HepG2 (cell line): Measurements from ENCODE around the gene NYNRIN. TPM values are rescaled to one million over a fixed set of nuclear protein-coding genes. Genes with fewer than 3 reads are reported as not detected.
A peak's percentile ranks its signal among the peaks of the same experiment; 100 is the strongest.

ENCODE experiments used
- BRF2 ChIP-seq: sonication (generic); formaldehyde crosslinking; IDR thresholded peaks from 2 replicates; pipeline ENCODE4 v1.8.1; 2022; ENCODE audit warnings: mild to moderate bottlenecking, missing genetic modification reagents
- DDIT3 ChIP-seq: sonication (generic); formaldehyde crosslinking; IDR thresholded peaks from 2 replicates; pipeline ENCODE4 v1.4.0; 2020; ENCODE audit warnings: mild to moderate bottlenecking, missing genetic modification reagents
- KAT2B ChIP-seq: fragments of 150-350 bp; IDR thresholded peaks from 2 replicates; pipeline ENCODE4 v1.6.1; 2014; ENCODE audit warnings: low read depth, low read length, borderline replicate concordance
- PCBP2 ChIP-seq: fragments of 200-400 bp; formaldehyde crosslinking; optimal IDR thresholded peaks from 2 replicates; pipeline ENCODE3; 2018; ENCODE audit warnings: low read length, low read depth; ENCODE audit not compliant: poor library complexity, severe bottlenecking
- PREB ChIP-seq: sonication (generic); formaldehyde crosslinking; IDR thresholded peaks from 2 replicates; pipeline ENCODE4 v1.4.0; 2020; ENCODE audit warnings: missing genetic modification reagents
- RAD51 ChIP-seq: fragments of 450-650 bp; IDR thresholded peaks from 2 replicates; pipeline ENCODE4 v1.6.1; 2016; ENCODE audit warnings: borderline replicate concordance
- REPIN1 ChIP-seq: sonication (generic); formaldehyde crosslinking; IDR thresholded peaks from 2 replicates; pipeline ENCODE4 v1.8.0; 2022; ENCODE audit warnings: missing genetic modification reagents, low read depth, mild to moderate bottlenecking, borderline replicate concordance
- TBP ChIP-seq: sonication (generic); formaldehyde crosslinking; IDR thresholded peaks from 2 replicates; pipeline ENCODE4 v1.5.0; 2020; ENCODE audit warnings: missing genetic modification reagents
- TP53 ChIP-seq: sonication (generic); formaldehyde crosslinking; conservative IDR thresholded peaks from 2 replicates; pipeline ENCODE4 v1.4.0; 2020; ENCODE audit warnings: missing genetic modification reagents
- TSC22D2 ChIP-seq: sonication (generic); formaldehyde crosslinking; IDR thresholded peaks from 2 replicates; pipeline ENCODE4 v1.5.1; 2020; ENCODE audit warnings: missing genetic modification reagents, mild to moderate bottlenecking, borderline replicate concordance
- ZBTB38 ChIP-seq: sonication (generic); formaldehyde crosslinking; IDR thresholded peaks from 2 replicates; pipeline ENCODE4 v1.5.1; 2020; ENCODE audit warnings: mild to moderate bottlenecking, missing genetic modification reagents
- ZFP36 ChIP-seq: fragments of 150-350 bp; IDR thresholded peaks from 2 replicates; pipeline ENCODE4 v1.6.1; 2018; ENCODE audit warnings: borderline replicate concordance, low read length, low read depth; ENCODE audit not compliant: partially characterized antibody
- ZMYM2 ChIP-seq: sonication (generic); formaldehyde crosslinking; IDR thresholded peaks from 2 replicates; pipeline ENCODE4 v1.8.0; 2022; ENCODE audit warnings: mild to moderate bottlenecking, missing genetic modification reagents
- ZNF280B ChIP-seq: sonication (generic); formaldehyde crosslinking; IDR thresholded peaks from 2 replicates; pipeline ENCODE4 v1.5.0; 2020; ENCODE audit warnings: missing genetic modification reagents, mild to moderate bottlenecking, borderline replicate concordance
- ZNF383 ChIP-seq: sonication (generic); formaldehyde crosslinking; IDR thresholded peaks from 2 replicates; pipeline ENCODE4 v1.4.0; 2020; ENCODE audit warnings: missing genetic modification reagents, mild to moderate bottlenecking, borderline replicate concordance
- ZNF414 ChIP-seq: sonication (generic); formaldehyde crosslinking; IDR thresholded peaks from 2 replicates; pipeline ENCODE4 v1.5.0; 2020; ENCODE audit warnings: missing genetic modification reagents
- ZNF570 ChIP-seq: sonication (generic); formaldehyde crosslinking; IDR thresholded peaks from 2 replicates; pipeline ENCODE4 v1.4.0; 2020; ENCODE audit warnings: mild to moderate bottlenecking, missing genetic modification reagents, borderline replicate concordance
- ZNF598 ChIP-seq: sonication (generic); formaldehyde crosslinking; IDR thresholded peaks from 2 replicates; pipeline ENCODE4 v1.5.1; 2020; ENCODE audit warnings: mild to moderate bottlenecking, missing genetic modification reagents, borderline replicate concordance
- ZNF639 ChIP-seq: conservative IDR thresholded peaks from 2 replicates; pipeline ENCODE4 v1.6.1; 2018; ENCODE audit warnings: missing genetic modification reagents
- ZNF674 ChIP-seq: sonication (generic); formaldehyde crosslinking; IDR thresholded peaks from 2 replicates; pipeline ENCODE4 v1.5.0; 2020; ENCODE audit warnings: low read depth, mild to moderate bottlenecking, missing genetic modification reagents
- ZNF724P ChIP-seq: sonication (generic); formaldehyde crosslinking; IDR thresholded peaks from 2 replicates; pipeline ENCODE4 v1.8.0; 2022; ENCODE audit warnings: missing genetic modification reagents, borderline replicate concordance
- ZNF816 ChIP-seq: sonication (generic); formaldehyde crosslinking; IDR thresholded peaks from 2 replicates; pipeline ENCODE4 v1.8.0; 2022; ENCODE audit warnings: missing genetic modification reagents, mild to moderate bottlenecking, borderline replicate concordance
- ZNF891 ChIP-seq: sonication (generic); formaldehyde crosslinking; IDR thresholded peaks from 2 replicates; pipeline ENCODE4 v1.5.0; 2020; ENCODE audit warnings: mild to moderate bottlenecking, missing genetic modification reagents
- polyA plus RNA-seq, 8 experiments: library from polyadenylated mRNA; depleted of rRNA in 3 of 8; stranded (reverse) in 7 of 8; unstranded in 1 of 8; fragments of >200 nt; fragmentation: Illumina TruSeq in 4 of 8; extraction: Trizol in 4 of 8; gene quantifications; 2 replicates each; pipeline versions ENCODE4 v1.2.1 to v1.2.3, GENCODE V29; 2011 to 2016; ENCODE audit warnings: low read depth in 4 of 8, missing spikeins in 1 of 8, mixed read lengths in 1 of 8; ENCODE audit not compliant: insufficient read depth in 1 of 8
- total RNA-seq, 5 experiments: library from RNA; depleted of rRNA; stranded (reverse); fragments of >200 nt; fragmentation: Illumina TruSeq; extraction: Trizol; gene quantifications; 2 replicates each; pipeline ENCODE4 v1.2.3, GENCODE V29; 2016; ENCODE audit warnings: low read depth in 1 of 5

The NYNRIN gene
- total and polyA plus RNA-seq, 2 of the 13 experiments (the other 11 are each of a cell fraction or from before 2014, with no cell fraction given): 0.63 to 1.1 TPM

- TF ChIP-seq DDIT3 (CRISPR knock-in tag) (no peak), ZNF280B (CRISPR knock-in tag) (peak; percentile 54; the same call in 1 of the 2 replicates), RAD51 (no peak), ZNF816 (CRISPR knock-in tag) (no peak), BRF2 (CRISPR knock-in tag) (0 out of 2 replicates have a peak, but pooled peaks have one; percentile 23), TSC22D2 (CRISPR knock-in tag) (no peak; the same call in 1 of the 2 replicates), PCBP2 (no peak), ZNF570 (no peak), PREB (CRISPR knock-in tag) (no peak), TBP (CRISPR knock-in tag) (no peak), ZNF674 (CRISPR knock-in tag) (no peak), REPIN1 (CRISPR knock-in tag) (peak; percentile 62; the same call in 1 of the 2 replicates), ZNF414 (CRISPR knock-in tag) (no peak), ZNF891 (CRISPR knock-in tag) (no peak; the same call in 1 of the 2 replicates), ZFP36 (no peak), TP53 (CRISPR knock-in tag) (no peak), KAT2B (no peak), ZNF724P (CRISPR knock-in tag) (no peak), ZBTB38 (CRISPR knock-in tag) (0 out of 2 replicates have a peak, but pooled peaks have one; percentile 16), ZMYM2 (CRISPR knock-in tag) (no peak), ZNF383 (CRISPR knock-in tag) (no peak), ZNF598 (CRISPR knock-in tag) (no peak), ZNF639 (CRISPR knock-in tag) (no peak)
Measured at GRCh38 chr14:24439830-24440605, 41.2 kb downstream of the NYNRIN start (continued).
